M059J (cell line): Measurements from ENCODE around the gene KIF16B. TPM values are rescaled to one million over a fixed set of nuclear protein-coding genes. Genes with fewer than 3 reads are reported as not detected.
"Not testable (repeated sequence)": the region's sequence is repeated elsewhere in the genome, so short reads cannot be mapped to it uniquely, and the experiment has no call there.

Source experiments
- DNase-seq: peaks from one replicate; pipeline ENCODE4 v3.0.0-alpha.2; 2012; ENCODE audit warnings: low read depth
- total RNA-seq: library from RNA; depleted of rRNA; stranded (reverse); fragments of >200 nt; shearing (Covaris generic); gene quantifications from 2 replicates; pipeline ENCODE4 v1.2.3, GENCODE V29; 2014

Gene KIF16B
- total RNA-seq, 1 experiment from 2014 or later: 16.5 TPM

GRCh38 chr20:16526433-16527380, 46.5 kb downstream of the KIF16B start:
- DNase-seq: peak; percentile 13

- peak; percentile 48 for DNase-seq
Measured at GRCh38 chr20:16522651-16523050, 50.6 kb downstream of the KIF16B start.

GRCh38 chr20:16520154-16520553, 53.1 kb downstream of the KIF16B start:
- no peak for DNase-seq

- DNase-seq: not testable (repeated sequence)
Measured at GRCh38 chr20:16519673-16520072, 53.6 kb downstream of the KIF16B start.

GRCh38 chr20:16518784-16519084, 54.5 kb downstream of the KIF16B start:
- DNase-seq: no peak

- peak; percentile 56 for DNase-seq
Measured at GRCh38 chr20:16517946-16518783, 55.1 kb downstream of the KIF16B start.

- no peak for DNase-seq
Measured at GRCh38 chr20:16516794-16517193, 56.5 kb downstream of the KIF16B start.

GRCh38 chr20:16515046-16515445, 58.2 kb downstream of the KIF16B start:
- DNase-seq: no peak

GRCh38 chr20:16514140-16514539, 59.1 kb downstream of the KIF16B start:
- no peak for DNase-seq

GRCh38 chr20:16505894-16506293, 67.4 kb downstream of the KIF16B start:
- no peak for DNase-seq

GRCh38 chr20:16501301-16501700, 71.9 kb downstream of the KIF16B start:
- DNase-seq: no peak

GRCh38 chr20:16500197-16500596, 73.1 kb downstream of the KIF16B start:
- DNase-seq: no peak

- no peak for DNase-seq
Measured at GRCh38 chr20:16498526-16499253, 74.6 kb downstream of the KIF16B start.

GRCh38 chr20:16497896-16498295, 75.4 kb downstream of the KIF16B start:
- DNase-seq: no peak

- DNase-seq: no peak
Measured at GRCh38 chr20:16493486-16493885, 79.8 kb downstream of the KIF16B start.

GRCh38 chr20:16491294-16491905, 81.8 kb downstream of the KIF16B start:
- DNase-seq: peak; percentile 85

GRCh38 chr20:16490696-16491095, 82.6 kb downstream of the KIF16B start:
- no peak for DNase-seq

- DNase-seq: no peak
Measured at GRCh38 chr20:16488616-16489015, 84.6 kb downstream of the KIF16B start.

- DNase-seq: no peak
Measured at GRCh38 chr20:16488086-16488485, 85.2 kb downstream of the KIF16B start.

GRCh38 chr20:16486532-16486931, 86.7 kb downstream of the KIF16B start:
- DNase-seq: no peak

GRCh38 chr20:16485401-16485800, 87.8 kb downstream of the KIF16B start:
- DNase-seq: no peak

GRCh38 chr20:16483024-16483423, 90.2 kb downstream of the KIF16B start:
- DNase-seq: no peak
